GM18861 (cell line): Measurements from ENCODE around the gene LINC00305.

Experiments
- ATAC-seq: cut with Tn5 transposase; IDR thresholded peaks from one replicate; pipeline ENCODE4 v1.9.1; 2021; ENCODE audit not compliant: unreplicated experiment

LINC00305 gene

GRCh38 chr18:64116571-64117175 is 32.2 kb downstream of the LINC00305 start:
- no peak for ATAC-seq

GRCh38 chr18:64115881-64116280 is 33.0 kb downstream of the LINC00305 start:
- ATAC-seq: no peak

- ATAC-seq: no peak
Measured at GRCh38 chr18:64111950-64112349, 36.9 kb downstream of the LINC00305 start.

GRCh38 chr18:64110692-64111480 is 38.0 kb downstream of the LINC00305 start:
- no peak for ATAC-seq

- ATAC-seq: no peak
Measured at GRCh38 chr18:64103986-64104385, 44.9 kb downstream of the LINC00305 start.

- ATAC-seq: peak; percentile 44
Measured at GRCh38 chr18:64100116-64100922, 48.6 kb downstream of the LINC00305 start.

- no peak for ATAC-seq
Measured at GRCh38 chr18:64099244-64099643, 49.6 kb downstream of the LINC00305 start.

GRCh38 chr18:64097497-64097896 is 51.4 kb downstream of the LINC00305 start:
- ATAC-seq: no peak

- ATAC-seq: no peak
Measured at GRCh38 chr18:64095056-64095455, 53.8 kb downstream of the LINC00305 start.

- no peak for ATAC-seq
Measured at GRCh38 chr18:64094210-64094609, 54.7 kb downstream of the LINC00305 start.

GRCh38 chr18:64091526-64091925 is 57.4 kb downstream of the LINC00305 start:
- no peak for ATAC-seq

GRCh38 chr18:64090876-64091275 is 58.0 kb downstream of the LINC00305 start:
- peak; percentile 49 for ATAC-seq

GRCh38 chr18:64083916-64084315 is 65.0 kb downstream of the LINC00305 start:
- ATAC-seq: no peak

- no peak for ATAC-seq
Measured at GRCh38 chr18:64082513-64082912, 66.4 kb downstream of the LINC00305 start.

- no peak for ATAC-seq
Measured at GRCh38 chr18:64082054-64082453, 66.8 kb downstream of the LINC00305 start.

- ATAC-seq: no peak
Measured at GRCh38 chr18:64073971-64074370, 74.9 kb downstream of the LINC00305 start.

GRCh38 chr18:64055019-64055418 is 93.9 kb downstream of the LINC00305 start:
- no peak for ATAC-seq

- ATAC-seq: no peak
Measured at GRCh38 chr18:64053246-64053645, 95.6 kb downstream of the LINC00305 start.

- ATAC-seq: no peak
Measured at GRCh38 chr18:64052772-64053171, 96.1 kb downstream of the LINC00305 start.

- ATAC-seq: no peak
Measured at GRCh38 chr18:64044616-64045015, 104.3 kb downstream of the LINC00305 start.

GRCh38 chr18:64042728-64043358 is 106.0 kb downstream of the LINC00305 start:
- ATAC-seq: no peak
